NAMALWA (cell line): ENCODE data around the gene RPP30.

Experiments used
- DNase-seq: peaks from one replicate; pipeline ENCODE4 v3.0.0-alpha.2; 2015; ENCODE audit warnings: low spot score

The RPP30 gene

DNA sequence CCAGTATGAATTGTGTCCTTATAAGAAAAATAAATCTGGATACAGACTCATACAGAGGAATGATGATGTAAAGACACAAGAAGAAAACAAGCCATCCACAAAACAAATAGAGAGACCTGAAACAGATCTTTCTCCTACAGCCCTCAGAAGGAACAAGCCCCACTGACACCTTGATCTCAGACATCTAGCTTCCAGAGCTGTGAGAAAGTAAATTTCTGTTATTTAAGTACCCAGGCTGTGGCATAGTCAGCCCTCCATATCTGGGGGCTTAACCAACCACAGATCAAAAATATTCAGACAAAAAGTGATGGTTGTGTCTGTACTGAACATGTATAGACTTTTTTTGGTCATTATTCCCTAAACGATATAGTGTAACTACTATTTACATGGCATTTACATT, 73.0 kb downstream of the RPP30 start:
- DNase-seq, result no peak

GRCh38 chr10:90945491-90946070, 73.8 kb downstream of the RPP30 start:
- no peak for DNase-seq

GRCh38 chr10:90947030-90947960, 75.5 kb downstream of the RPP30 start:
- DNase-seq, result no peak
